GM19438 (cell line): ENCODE data around the gene TFF2.

ENCODE experiments used
- ATAC-seq: cut with Tn5 transposase; IDR thresholded peaks from one replicate; pipeline ENCODE4 v1.9.1; 2021; ENCODE audit warnings: low read depth; ENCODE audit not compliant: unreplicated experiment

TFF2 gene

DNA sequence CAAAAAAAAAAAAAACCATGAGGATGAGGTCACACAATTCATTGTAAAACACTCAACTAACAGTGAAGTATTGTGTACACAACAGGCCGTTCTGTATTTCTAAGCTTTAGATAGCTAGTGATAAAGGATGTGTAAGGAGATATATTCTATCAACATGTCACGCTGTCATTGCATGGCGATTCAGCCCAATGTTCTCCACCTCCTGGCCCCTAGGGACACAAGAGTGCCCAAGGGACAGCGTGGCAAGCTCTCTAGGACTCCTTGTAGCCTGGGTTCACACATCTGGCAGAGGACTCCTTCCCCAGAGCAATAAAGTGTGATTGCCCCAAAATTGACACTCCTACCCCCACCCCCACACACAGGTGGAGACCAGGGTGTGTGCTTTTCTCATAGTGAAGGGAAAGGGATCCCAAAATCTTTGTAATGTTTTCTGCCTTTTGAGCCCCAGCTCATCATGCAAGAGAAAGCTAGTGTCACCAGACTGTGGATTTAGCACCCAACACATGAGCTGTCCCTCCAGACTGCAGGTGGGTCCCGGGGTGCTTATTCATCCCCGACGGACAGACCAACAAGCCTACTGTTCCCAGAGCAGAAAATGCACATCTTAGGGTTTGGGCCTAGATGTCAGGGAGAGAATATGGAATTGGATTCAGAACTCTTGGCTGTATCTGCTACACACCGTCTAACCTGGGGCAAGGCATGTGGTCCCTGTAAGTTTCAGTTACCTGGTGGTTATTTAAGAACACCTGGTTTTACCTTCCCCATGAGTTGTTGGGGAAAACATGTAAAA, 33.6 kb upstream of the TFF2 start:
- ATAC-seq: no peak

DNA sequence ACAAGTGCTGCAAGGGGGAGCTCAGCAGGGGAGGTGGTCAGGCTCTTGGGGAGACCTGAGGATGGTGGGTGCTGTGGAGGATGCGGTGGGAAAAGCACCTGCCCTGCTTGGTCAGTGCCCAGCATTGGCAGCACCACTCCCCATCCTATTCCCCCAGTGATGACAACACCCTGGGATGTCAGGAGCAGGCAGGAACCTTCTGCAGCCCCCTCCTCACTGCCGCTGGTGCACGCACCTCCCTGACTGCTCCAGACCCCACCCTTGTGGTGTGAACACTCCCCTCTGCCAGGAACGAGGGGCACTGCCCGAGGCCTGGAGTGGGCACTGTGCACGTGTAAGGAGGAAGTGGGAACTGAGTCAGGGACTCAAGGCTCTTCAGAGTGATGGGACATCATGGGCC, 32.5 kb upstream of the TFF2 start:
- no peak for ATAC-seq

DNA sequence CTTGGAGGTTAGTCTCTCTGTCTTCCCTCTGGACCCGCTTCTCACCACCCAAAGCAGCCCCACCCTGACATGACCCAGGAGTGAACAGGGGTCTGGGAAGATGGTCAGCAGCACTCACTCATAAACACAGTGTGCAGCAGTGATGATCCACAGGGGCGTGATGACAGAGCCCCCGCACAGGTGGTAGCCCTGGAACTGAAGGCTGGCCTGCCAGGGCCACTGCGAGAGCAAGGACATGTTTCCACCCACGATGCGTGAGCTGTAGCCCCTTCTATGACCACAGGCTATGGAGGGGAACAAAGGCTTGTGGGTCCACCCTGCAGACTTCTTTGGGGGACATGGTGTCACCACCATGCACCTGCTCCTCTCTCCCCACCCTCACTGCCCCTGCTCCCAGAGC, 32.1 kb upstream of the TFF2 start:
- ATAC-seq: no peak

DNA sequence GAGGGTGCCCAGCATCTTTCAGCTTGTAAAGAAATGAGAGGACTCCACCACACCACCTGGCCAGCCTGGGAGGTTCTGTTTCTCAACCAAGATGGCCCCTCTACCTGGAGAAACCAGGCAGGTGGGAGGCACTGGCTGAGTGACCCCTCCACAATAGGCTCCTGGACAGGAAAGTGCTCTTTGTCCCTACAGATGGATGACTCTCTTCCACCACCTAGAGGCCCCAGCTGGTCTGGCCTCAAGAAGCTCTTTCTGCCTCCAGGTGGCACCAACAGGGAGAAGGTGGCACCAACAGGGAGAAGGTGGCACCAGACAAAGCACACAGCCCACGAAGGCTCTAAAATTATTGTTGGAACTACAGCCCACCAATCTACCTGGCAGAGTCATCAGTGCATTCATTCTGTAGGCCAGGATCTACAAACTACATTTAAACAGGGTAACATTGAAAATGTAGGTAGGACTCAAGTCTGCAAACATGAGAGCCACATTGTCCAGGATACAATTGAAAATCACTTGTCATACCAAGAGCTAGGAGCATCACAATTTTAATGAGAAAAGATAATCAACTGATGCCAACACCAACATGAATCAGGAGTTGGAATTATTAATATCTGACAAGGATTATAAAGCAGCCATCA, 30.7 kb upstream of the TFF2 start:
- no peak for ATAC-seq

DNA sequence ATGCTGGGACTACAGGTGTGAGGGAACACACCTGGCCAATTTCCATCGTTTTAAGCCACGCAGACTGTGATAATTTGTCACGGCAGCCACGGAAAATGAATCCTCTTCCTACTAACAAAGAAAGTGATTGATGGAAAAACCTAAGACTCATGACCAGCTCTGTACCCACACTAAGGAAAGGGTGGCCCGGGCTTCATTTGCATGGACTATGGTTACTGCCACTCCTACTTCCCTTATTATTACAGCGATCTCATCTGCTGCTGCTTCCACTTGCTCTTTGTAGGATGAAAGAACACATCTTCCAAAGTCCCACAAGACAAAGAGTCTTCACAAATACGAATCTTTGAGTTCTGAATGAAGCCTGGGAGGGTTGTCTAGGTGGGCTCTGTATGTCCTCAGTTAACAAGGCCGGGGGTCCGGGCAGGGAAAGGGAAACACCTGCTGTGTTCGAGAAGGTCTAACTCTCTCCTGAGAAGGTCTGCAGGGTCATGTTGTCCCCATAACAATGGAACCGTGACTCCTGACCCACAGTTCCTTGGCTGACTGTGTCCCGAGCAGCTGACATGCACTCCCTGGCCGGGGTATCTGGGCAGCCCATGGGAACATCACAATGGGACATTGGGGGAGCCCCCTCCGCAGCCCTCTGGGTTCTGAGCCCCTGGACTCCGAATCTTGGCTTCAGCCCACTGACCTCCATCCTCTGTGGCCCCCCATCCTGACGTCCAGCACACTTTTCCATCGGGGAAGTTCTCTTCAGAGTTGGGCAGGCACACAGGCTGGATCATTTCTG, 28.8 kb upstream of the TFF2 start:
- no peak for ATAC-seq

DNA sequence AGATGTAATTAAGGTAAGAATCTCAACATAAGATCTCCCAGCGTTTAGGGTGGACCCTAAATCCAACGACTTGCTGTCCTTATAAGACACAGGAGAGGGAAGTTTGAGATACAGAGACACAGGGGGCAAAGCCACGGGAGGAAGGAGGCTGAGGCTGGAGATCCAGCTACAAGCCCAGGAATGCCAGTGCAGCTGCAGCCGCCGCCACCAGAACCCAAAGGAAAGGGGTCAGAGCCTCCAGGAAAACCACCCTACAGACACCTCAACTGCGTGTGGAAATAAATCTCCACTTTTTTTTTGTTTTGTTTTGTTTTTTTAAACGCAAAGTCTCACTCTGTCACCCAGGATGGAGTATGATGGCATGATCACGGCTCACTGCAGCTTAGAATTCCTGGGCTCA, 27.6 kb upstream of the TFF2 start:
- no peak for ATAC-seq

DNA sequence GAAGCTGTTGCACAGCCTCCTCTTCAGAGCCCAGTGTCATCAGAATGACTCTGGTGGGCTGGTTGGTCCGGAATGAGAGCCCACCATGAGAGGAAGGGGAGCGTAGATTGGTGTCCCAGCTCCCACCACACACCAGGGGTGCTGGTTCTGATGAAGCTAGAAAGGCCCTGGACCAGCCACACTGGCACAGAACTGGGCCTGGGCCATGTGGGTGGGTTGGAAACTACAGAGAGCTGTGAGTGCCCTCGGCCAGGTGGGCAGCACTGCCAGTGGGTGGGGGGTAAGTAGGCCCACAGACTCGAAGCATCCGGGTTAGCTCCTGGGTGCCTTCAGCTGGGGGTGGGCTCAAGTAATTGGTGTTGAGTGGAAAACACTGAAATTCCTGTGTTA, 27.2 kb upstream of the TFF2 start:
- ATAC-seq: no peak

DNA sequence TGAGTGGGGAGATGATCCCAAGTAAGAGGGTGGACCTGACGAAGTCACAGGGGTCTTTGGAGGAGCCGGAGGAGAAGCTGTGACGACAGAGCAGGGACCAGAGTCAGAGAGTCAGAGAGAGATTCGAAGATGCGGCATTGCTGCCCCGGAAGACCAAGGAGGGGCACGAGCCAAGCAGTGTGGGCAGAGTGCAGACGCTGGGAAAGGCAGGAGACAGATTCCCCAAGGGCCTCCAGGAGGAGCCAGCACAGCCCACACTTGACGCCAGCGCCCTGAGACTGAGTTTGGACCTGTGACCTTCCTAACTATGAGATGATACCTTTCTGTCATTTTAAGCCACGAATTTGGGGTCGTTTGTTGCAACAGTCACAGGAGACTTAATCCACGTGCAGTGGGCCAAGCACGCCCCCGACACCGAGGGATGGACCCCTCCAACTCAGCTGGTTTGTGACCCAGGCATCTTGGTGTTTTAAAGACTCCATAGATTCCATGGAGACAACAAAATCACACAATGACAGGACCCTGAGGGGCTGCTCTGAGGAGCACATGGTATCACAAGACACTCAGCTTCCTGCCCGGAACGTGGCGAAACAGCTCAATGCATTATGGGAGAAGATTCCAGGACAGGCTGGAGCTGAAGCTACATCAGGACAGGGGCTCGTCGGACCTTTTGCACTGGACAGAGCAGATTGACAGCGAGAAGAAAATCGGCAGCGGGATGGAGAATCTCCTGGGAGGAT, 26.6 kb upstream of the TFF2 start:
- no peak for ATAC-seq

DNA sequence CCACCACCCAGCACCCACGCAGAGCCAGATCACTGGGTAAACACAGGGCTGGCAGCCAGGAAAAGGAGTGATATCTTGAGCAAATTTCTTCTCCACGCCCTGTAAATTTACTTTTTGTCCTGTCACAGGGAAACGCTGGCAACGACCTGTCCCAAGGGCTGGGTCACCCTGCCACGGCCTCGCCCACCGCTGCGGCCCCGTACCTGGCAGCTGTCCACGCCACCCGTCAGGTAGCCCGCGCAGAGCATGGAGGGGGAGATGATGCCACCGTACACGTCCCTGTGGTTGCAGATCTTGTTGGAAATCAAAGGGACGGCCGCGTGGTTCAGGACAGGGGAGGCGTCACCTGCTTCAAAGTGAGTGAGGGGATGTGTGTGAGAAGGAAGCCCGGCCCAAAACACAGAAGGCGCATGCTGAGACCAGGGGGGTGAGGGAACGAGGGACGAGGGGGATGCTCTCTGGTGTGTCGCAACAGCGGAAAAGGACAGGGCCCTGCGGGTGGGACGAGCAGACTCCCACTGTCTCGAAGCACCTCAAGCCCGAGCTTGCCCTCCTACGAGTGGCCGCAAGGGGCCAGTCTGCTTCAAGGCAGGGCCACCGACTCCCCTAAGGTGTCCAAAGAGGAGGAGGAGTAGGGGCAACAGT, 25.7 kb upstream of the TFF2 start:
- no peak for ATAC-seq

DNA sequence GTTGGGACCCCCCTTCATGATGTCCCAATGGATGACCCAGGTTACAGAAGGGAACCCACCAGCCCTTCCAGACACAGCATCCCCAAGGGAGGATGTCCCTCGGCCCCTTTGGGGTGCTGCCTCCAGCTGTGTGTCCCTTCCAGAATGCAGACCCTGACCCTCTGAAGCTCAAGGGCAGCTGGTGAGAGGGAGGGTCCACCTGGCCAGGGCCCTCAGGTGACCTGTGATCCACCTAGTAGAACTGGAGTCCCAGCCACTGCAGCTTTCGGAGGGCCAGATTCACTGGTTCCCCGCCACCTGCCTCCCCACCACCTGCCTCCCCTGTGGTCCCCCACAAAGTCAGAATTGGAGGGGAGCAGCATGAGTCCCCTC, 25.2 kb upstream of the TFF2 start:
- no peak for ATAC-seq

DNA sequence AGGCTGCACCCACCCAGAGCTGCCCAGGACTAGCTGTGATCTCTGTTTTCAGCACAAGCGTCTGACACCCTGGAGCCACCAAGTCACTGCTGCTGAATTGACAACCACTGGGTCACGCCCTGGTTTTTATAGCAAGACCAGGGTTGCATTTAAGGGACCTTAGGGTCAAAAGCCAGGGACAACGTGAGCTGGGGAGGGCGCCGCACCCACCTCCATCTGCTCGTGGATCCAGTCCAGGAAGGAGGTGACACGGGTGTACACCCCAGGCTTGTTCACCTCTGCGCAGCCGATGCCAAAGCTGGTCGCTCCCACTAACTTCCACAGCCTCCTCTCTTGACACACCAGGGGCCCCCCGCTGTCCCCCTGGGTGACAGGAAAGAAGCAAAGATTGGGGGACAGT, 24.7 kb upstream of the TFF2 start:
- ATAC-seq: no peak

DNA sequence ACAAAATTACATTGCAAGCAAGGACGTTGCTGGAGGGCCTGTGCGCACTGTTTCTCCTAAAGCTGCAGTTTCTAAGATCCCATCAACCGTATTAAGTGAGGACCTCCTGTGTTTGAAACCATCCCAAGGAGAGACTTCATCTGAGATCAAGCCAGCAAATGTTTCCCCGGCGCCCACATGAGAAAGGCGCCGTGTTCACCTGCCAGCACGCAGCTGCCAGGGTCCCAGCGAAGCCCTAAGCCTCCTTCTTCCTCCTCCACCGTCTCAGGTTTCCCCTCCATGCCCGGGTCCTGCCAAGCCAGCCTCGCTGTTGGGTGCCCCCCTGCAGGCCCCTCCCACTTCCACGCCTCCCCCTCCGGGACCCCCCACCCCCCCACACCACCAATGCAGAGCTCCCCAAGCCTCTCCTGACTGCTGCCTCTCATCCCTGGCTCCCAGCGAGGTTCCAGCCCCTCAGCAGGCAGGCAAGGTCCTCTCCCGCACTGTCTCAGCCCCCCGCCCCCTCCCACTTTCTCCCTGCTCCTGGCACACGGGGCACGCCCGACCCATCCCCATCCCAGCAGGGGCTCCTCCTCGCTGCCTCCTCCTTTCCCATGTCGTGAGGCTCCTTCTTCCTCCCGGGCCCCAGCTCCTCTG, 24.2 kb upstream of the TFF2 start:
- no peak for ATAC-seq

DNA sequence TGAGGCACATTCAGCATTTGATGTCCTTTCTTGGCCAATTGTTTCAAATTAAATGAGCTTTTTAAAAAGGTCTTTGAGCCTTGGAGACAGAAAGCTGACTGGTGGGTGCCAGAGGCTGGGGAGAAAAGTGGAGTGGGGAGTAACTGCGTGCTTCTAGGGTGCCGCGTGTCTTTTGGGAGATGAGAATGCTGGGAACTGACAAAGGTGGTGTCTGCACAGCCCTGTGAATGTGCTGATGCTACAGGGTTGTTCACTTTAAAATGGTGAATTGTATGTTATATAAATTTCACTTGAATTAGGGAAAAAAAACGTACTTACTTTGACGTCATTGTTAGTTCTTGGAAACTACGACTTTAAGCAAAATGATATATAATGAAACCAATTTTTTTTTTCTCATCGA, 23.7 kb upstream of the TFF2 start:
- no peak for ATAC-seq

DNA sequence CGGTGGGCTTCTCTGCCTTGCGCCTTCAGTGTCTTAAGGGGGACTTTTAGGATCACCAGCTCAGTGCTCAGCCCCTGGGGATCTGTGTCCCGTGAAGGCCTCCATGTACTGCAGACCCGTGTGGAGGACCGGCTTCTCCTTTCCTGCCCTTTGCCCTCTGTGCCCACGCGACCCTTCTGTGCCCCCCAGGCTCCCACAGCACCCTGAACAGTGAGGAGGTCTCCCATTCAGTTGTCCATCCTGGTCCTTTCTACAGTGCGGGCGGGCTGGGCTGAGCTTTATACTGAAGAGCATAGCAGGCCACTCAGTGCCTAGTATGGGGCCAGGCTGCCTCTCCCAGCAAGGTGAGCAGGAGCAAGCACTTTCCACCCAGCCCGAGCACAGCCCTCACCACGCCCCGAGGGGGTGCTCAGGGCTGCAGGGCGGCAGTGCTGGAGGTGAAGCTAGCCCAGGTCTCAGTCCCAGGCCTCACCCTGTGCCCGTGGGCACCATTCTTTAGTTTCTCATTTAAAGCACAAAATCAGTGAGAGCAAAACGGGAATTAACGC, 23.2 kb upstream of the TFF2 start:
- ATAC-seq: no peak

DNA sequence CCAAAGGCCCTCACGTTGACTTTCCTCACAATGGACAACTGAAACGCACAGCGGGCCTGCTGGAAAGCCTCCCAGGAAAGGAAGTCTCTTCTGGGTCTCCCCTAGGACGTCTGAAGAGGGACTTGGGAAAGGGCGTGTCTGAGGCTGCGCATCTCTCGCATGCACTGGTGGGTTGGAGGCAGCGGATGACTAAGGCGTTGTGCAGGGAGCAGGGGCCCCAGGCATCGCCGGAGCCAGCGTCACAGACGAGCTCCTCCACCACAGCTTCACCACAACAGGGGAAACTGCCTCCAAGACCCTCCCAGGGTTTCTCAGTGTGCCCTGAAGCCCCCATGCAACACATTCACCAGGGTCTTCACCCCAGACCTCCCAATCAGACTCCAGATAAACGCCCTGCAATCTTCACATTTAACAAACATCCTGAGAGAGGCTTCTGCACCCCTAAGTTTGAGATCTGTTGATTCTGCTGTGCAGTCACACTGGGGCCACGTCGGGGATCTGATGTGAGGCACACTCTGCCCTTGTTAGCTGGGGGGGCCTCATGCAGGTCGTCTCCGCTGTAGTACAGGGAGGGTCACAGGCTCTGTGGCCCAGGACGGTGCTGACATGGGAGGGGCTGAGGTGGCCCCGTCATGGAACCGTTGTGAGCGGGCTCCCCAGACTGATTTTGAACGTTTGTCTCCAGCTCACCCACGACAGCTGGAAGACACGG, 22.6 kb upstream of the TFF2 start:
- no peak for ATAC-seq

DNA sequence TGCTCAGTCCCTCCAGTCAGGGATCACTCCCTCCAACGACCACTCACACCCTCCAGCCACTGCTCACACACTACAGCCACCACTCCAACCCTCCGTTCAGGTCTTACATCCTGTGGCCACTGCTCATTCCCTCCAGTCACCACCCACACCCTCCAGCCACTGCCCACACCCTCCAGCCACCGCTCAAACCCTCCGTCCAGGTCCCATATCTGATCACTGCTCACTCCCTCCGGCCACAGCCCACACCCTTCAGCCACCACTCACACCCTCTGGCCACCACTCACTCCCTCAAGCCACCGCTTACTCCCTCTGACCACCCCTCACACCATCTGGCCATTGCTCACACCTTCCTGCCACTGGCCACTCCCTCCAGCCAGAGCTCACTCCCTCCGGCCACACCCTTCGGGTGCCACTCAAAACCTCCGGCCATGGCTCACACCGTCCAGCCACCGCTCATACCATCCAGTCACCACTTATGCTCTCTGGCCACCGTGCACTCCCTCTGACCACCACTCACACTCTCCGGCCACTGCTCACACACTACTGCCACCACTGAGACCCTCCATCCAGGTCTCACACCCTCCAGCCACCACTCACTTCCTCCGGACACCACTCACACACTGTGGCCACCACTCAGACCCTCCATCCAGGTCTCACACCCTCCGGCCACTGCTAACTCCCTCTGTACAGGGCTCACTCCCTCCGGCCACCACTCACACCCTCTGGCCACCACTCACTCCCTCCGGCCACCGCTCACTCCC, 20.3 kb upstream of the TFF2 start:
- no peak for ATAC-seq

DNA sequence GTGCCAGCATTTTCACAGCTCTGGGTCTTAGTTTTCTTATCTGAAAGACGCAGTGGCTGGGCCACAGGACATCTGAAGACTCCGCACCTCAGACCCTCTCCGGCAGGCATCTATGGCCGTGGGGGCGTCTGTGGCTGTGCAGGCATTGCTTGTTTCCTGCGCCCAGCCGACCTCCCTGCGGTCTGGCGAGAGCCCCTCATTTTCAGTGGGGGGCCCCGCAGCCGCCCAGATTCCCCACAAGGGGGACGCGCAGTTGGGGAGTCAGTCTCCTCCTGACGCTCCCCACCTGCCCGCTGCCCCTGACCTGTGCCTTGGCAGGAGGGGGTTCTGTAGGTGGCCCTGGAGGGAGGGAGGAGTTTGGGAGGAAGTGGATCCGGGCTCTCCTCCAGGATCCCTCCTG, 19.0 kb upstream of the TFF2 start:
- no peak for ATAC-seq

DNA sequence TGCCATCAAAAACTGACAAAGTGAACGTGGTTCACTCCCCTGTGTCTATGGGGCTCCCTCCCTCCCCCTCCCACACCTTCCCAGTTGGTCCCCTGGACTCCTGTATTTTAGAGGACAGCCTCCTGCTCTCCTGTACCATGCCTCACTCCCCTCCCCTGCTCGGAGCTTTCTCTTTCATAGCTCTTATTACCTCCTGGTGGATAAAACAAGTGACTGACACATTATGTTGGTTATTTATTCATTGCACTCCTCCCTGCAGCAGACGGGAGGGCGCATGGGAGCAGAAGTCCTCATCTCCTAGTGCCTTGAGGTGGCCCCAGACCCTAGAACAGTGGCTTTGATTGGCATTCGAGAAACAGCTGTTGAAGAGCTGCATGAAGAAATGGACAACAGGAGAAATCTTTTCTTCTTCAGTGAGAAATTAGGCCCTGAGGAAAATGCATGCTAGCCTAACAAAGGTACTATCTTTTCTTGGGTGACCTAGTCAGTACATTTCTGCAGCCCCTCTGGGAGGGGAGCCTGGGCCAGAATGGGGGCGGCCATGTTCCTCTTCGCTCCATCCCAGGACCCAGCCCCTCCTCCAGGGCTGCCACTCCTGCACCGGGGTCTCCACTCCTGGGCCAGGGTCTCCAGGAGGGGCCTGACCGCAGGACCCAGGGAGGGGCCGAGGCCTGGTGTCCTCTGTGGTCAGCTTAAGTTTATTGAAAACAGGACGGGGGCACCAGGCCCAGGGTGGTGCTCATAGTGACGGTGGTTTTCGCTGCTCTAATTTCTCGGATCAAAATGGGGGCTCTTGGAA, 16.8 kb upstream of the TFF2 start:
- ATAC-seq: no peak
